Measurements from ENCODE around the gene CPT1B.

The CPT1B gene

DNA sequence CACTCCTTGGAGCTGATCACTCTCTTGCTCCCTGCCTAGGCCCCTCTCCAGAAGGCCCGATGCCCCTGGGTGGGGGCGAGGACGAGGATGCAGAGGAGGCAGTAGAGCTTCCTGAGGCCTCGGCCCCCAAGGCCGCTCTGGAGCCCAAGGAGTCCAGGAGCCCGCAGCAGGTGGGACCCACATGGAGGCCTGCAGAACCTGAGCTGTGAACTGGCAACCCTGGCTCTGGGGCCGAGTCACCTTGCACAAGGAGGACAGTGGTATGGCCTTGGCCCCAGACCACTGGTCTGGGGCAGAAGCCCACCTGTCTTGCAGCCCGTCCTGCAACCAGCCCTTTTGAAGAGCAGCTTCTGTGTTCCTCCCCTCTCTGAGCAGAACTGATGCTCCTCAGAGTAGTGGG lies 59.1 kb downstream of the CPT1B start:
- TF ChIP-seq CTCF (conservative IDR thresholded peaks at IDR 0.05; ENCODE audit: control insufficient read depth, insufficient read depth, low read depth, low read length), result no peak
- DNase-seq (ENCODE audit: low read depth), result no peak
- no peak overlapping the region for H3K4me3 ChIP-seq (ENCODE audit: control insufficient read depth, low read depth, low read length)
